K562 (cell line): ENCODE measurements around the gene FILIP1L. TPM values are rescaled to one million over a fixed set of nuclear protein-coding genes. Genes with fewer than 3 reads are reported as not detected.

Experiments used
- ARID2 ChIP-seq: fragments of 450-650 bp; IDR thresholded peaks from 2 replicates; pipeline ENCODE4 v1.6.1; 2017; ENCODE audit warnings: antibody characterized with exemption, mild to moderate bottlenecking
- JUND ChIP-seq, 2 experiments: IDR thresholded peaks; 2 replicates in 1 of 2; 3 replicates in 1 of 2; pipeline ENCODE4 v1.6.1; 2011; ENCODE audit warnings: borderline replicate concordance in 2 of 2, low read depth in 2 of 2, low read length in 2 of 2, improper control_type of control experiment in 1 of 2, missing biosample characterization in 1 of 2, missing genetic modification characterization in 1 of 2, missing genetic modification reagents in 1 of 2
- polyA plus RNA-seq, 8 experiments: library from polyadenylated mRNA; depleted of rRNA in 4 of 8; stranded (reverse) in 5 of 8; unstranded in 3 of 8; fragments of >200 nt; fragmentation: Nextera tagmentation in 2 of 8; fragmentation: Illumina TruSeq in 1 of 8; extraction: Ambion mirVana in 2 of 8; extraction: Trizol in 1 of 8; gene quantifications; 2 replicates each; pipeline versions ENCODE4 v1.2.1 to v1.2.3, GENCODE V29; 2011 to 2014; ENCODE audit warnings: inconsistent platforms in 1 of 8, missing spikeins in 1 of 8
- total RNA-seq, 7 experiments: library from RNA; depleted of rRNA in 6 of 7; stranded (reverse); fragments of >200 nt in 6 of 7; fragmentation: Illumina TruSeq in 2 of 7; extraction: Trizol in 2 of 7; gene quantifications; 2 replicates each; pipeline versions ENCODE4 v1.2.1 to v1.2.3, GENCODE V29; 2011 to 2021; ENCODE audit warnings: low replicate concordance in 1 of 7
- TF ChIP-seq, protein P1 (sequence below), 2 experiments: fragments of 450-650 bp; formaldehyde crosslinking in 1 of 2; IDR thresholded peaks; 2 replicates each; pipeline versions ENCODE4 v1.4.0 to v1.6.1; 2014 to 2020; ENCODE audit warnings: mild to moderate bottlenecking in 2 of 2, borderline replicate concordance in 1 of 2, low read depth in 1 of 2
- TF ChIP-seq, protein P2 (sequence below): fragments of 450-650 bp; conservative IDR thresholded peaks from 2 replicates; pipeline ENCODE4 v1.6.1; 2016; ENCODE audit warnings: missing genetic modification characterization, low read depth, mild to moderate bottlenecking, control low read depth, missing compliant biosample characterization
- TF ChIP-seq, protein P3 (sequence below), 3 experiments: IDR thresholded peaks in 2 of 3; conservative IDR thresholded peaks in 1 of 3; 2 replicates each; pipeline ENCODE4 v1.5.1; 2011 to 2012; ENCODE audit warnings: low read length in 3 of 3, mild to moderate bottlenecking in 3 of 3, control low read depth in 2 of 3, improper control_type of control experiment in 1 of 3, inconsistent platforms in 1 of 3, low read depth in 1 of 3, mixed read lengths in 1 of 3, moderate library complexity in 1 of 3; ENCODE audit not compliant: insufficient read depth in 2 of 3

Gene FILIP1L
- total and polyA plus RNA-seq, 9 of the 15 experiments (the other 6 are each of a cell fraction or from before 2014, with no cell fraction given), result 0.50 to 2.1 (median 1.1) TPM

DNA sequence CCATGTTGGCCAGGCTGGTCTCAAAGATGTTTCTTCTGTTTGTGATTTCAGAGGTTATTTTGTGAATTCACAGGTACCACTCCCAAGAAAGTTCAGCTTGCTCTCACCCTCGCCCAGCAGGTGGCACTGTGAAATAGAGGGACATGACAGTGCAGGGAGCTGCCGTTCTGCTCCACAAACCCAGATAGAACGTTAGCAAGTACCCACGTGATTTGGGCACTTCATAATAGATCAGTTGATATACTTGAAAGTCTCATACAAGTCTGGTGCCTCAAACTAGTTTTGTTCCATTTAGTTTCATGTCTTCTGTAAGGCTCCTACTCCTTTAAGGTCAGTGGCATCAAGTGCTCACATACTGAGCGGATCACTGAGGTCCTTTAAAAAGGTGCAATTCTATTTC, 45.5 kb downstream of the FILIP1L start (continued):
- TF ChIP-seq, protein P1, sequence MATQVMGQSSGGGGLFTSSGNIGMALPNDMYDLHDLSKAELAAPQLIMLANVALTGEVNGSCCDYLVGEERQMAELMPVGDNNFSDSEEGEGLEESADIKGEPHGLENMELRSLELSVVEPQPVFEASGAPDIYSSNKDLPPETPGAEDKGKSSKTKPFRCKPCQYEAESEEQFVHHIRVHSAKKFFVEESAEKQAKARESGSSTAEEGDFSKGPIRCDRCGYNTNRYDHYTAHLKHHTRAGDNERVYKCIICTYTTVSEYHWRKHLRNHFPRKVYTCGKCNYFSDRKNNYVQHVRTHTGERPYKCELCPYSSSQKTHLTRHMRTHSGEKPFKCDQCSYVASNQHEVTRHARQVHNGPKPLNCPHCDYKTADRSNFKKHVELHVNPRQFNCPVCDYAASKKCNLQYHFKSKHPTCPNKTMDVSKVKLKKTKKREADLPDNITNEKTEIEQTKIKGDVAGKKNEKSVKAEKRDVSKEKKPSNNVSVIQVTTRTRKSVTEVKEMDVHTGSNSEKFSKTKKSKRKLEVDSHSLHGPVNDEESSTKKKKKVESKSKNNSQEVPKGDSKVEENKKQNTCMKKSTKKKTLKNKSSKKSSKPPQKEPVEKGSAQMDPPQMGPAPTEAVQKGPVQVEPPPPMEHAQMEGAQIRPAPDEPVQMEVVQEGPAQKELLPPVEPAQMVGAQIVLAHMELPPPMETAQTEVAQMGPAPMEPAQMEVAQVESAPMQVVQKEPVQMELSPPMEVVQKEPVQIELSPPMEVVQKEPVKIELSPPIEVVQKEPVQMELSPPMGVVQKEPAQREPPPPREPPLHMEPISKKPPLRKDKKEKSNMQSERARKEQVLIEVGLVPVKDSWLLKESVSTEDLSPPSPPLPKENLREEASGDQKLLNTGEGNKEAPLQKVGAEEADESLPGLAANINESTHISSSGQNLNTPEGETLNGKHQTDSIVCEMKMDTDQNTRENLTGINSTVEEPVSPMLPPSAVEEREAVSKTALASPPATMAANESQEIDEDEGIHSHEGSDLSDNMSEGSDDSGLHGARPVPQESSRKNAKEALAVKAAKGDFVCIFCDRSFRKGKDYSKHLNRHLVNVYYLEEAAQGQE (IDR thresholded peaks at IDR 0.05; ENCODE audit: borderline replicate concordance), result peak; percentile 86
- TF ChIP-seq, protein P1 (CRISPR knock-in tag; IDR thresholded peaks at IDR 0.05; ENCODE audit: low read depth), result no peak
- TF ChIP-seq, protein P2, sequence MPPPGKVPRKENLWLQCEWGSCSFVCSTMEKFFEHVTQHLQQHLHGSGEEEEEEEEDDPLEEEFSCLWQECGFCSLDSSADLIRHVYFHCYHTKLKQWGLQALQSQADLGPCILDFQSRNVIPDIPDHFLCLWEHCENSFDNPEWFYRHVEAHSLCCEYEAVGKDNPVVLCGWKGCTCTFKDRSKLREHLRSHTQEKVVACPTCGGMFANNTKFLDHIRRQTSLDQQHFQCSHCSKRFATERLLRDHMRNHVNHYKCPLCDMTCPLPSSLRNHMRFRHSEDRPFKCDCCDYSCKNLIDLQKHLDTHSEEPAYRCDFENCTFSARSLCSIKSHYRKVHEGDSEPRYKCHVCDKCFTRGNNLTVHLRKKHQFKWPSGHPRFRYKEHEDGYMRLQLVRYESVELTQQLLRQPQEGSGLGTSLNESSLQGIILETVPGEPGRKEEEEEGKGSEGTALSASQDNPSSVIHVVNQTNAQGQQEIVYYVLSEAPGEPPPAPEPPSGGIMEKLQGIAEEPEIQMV (tag), result no peak
- TF ChIP-seq ARID2 (peak; percentile 29; the same call in 1 of the 2 replicates), JUND (IDR thresholded peaks at IDR 0.05; ENCODE audit: borderline replicate concordance, low read depth, low read length) (no peak), JUND (tag; IDR thresholded peaks at IDR 0.05; ENCODE audit: borderline replicate concordance, low read depth, low read length) (peak; percentile 13; the same call in 1 of the 3 replicates)
- TF ChIP-seq, protein P3, sequence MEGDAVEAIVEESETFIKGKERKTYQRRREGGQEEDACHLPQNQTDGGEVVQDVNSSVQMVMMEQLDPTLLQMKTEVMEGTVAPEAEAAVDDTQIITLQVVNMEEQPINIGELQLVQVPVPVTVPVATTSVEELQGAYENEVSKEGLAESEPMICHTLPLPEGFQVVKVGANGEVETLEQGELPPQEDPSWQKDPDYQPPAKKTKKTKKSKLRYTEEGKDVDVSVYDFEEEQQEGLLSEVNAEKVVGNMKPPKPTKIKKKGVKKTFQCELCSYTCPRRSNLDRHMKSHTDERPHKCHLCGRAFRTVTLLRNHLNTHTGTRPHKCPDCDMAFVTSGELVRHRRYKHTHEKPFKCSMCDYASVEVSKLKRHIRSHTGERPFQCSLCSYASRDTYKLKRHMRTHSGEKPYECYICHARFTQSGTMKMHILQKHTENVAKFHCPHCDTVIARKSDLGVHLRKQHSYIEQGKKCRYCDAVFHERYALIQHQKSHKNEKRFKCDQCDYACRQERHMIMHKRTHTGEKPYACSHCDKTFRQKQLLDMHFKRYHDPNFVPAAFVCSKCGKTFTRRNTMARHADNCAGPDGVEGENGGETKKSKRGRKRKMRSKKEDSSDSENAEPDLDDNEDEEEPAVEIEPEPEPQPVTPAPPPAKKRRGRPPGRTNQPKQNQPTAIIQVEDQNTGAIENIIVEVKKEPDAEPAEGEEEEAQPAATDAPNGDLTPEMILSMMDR (IDR thresholded peaks at IDR 0.05 in 2 of 3, conservative IDR thresholded peaks at IDR 0.05 in 1 of 3; ENCODE audit: insufficient read depth in 2 of 3, low read depth in 1 of 3, low read length in 3 of 3), result peak; percentile 69 to 78 (median 70)
- TF ChIP-seq, all 486 proteins: peak for 10
